ENCODE measurements around the gene GNMT. TPM values are rescaled to one million over a fixed set of nuclear protein-coding genes. Genes with fewer than 3 reads are reported as not detected.

The GNMT gene
- total and polyA plus RNA-seq, 10 of the 15 experiments (the other 5 are each of a cell fraction or from before 2014, with no cell fraction given) = 0.27 to 1.1 (median 0.39) TPM

GRCh38 chr6:43006251-43006650 is 45.7 kb downstream of the GNMT start:
- Histone ChIP-seq H3K27ac (ENCODE audit: control insufficient read depth, insufficient read depth) (no peak overlapping the region), H3K4me3 (no peak overlapping the region), H3K9me3 (replicated peaks; ENCODE audit: control insufficient read depth, insufficient read depth, low read length) (no peaks in the 10 kb centered on the region), H2AFZ (ENCODE audit: control insufficient read depth, low read depth, low read length) (no peak overlapping the region), H3K9ac (ENCODE audit: control insufficient read depth, insufficient read depth, low read length) (no peak overlapping the region), H3K79me2 (ENCODE audit: control insufficient read depth, insufficient read depth, low read length) (no peaks in the 10 kb centered on the region), H3K4me1 (ENCODE audit: control insufficient read depth, insufficient read depth, low read length) (no peaks in the 10 kb centered on the region), H3K4me2 (ENCODE audit: control insufficient read depth, insufficient read depth) (no peak overlapping the region), H3K27me3 (replicated peaks in 1 of 2; ENCODE audit: control insufficient read depth in 2 of 2, insufficient read depth in 2 of 2, low read length in 1 of 2) (no peaks in the 10 kb centered on the region), H4K20me1 (ENCODE audit: control insufficient read depth, insufficient read depth) (no peaks in the 10 kb centered on the region), H3K36me3 (ENCODE audit: control insufficient read depth in 2 of 2, insufficient read depth in 2 of 2, low read length in 1 of 2) (peaks cover 20% of the 10 kb centered on the region in 2 experiments)
- ChIA-PET RAD21 (ENCODE audit: unreplicated experiment) (interaction anchor here (1.9 kb wide), 1 partner anchor 41 kb away, joined by 4 read pairs; no protein-coding TSS in a partner anchor), CTCF (interaction anchor here (1.9 kb wide), 1 partner anchor 137 kb away, joined by 7 read pairs; no protein-coding TSS in a partner anchor), SMC1A (ENCODE audit: uncharacterized antibody, unreplicated experiment) (interaction anchor here (1.2 kb wide), 1 partner anchor 10 kb away, joined by 4 read pairs; no protein-coding TSS in a partner anchor), POLR2A (interaction anchor here (1.0 to 1.3 kb wide), 2 partner anchors 14 to 22 kb away, joined by 3 read pairs; partner anchors contain the start of gene PPP2R5D)
- FAIRE-seq = no peak
- 96% methylated on average over 11 of the region's 11 CpGs for WGBS (ENCODE audit: insufficient coverage, insufficient replicate concordance, low lambda C conversion rate, missing lambda C conversion rate)
- no TSS peak for BruUV-seq (replicated peaks)
- ATAC-seq = no peak
- no peak for DNase-seq (ENCODE audit: low read depth, low spot score)
- TF ChIP-seq, protein P1, sequence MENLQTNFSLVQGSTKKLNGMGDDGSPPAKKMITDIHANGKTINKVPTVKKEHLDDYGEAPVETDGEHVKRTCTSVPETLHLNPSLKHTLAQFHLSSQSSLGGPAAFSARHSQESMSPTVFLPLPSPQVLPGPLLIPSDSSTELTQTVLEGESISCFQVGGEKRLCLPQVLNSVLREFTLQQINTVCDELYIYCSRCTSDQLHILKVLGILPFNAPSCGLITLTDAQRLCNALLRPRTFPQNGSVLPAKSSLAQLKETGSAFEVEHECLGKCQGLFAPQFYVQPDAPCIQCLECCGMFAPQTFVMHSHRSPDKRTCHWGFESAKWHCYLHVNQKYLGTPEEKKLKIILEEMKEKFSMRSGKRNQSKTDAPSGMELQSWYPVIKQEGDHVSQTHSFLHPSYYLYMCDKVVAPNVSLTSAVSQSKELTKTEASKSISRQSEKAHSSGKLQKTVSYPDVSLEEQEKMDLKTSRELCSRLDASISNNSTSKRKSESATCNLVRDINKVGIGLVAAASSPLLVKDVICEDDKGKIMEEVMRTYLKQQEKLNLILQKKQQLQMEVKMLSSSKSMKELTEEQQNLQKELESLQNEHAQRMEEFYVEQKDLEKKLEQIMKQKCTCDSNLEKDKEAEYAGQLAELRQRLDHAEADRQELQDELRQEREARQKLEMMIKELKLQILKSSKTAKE (IDR thresholded peaks at IDR 0.05; ENCODE audit: low read depth, poor library complexity, severe bottlenecking) = no peak
- TF ChIP-seq, protein P2, sequence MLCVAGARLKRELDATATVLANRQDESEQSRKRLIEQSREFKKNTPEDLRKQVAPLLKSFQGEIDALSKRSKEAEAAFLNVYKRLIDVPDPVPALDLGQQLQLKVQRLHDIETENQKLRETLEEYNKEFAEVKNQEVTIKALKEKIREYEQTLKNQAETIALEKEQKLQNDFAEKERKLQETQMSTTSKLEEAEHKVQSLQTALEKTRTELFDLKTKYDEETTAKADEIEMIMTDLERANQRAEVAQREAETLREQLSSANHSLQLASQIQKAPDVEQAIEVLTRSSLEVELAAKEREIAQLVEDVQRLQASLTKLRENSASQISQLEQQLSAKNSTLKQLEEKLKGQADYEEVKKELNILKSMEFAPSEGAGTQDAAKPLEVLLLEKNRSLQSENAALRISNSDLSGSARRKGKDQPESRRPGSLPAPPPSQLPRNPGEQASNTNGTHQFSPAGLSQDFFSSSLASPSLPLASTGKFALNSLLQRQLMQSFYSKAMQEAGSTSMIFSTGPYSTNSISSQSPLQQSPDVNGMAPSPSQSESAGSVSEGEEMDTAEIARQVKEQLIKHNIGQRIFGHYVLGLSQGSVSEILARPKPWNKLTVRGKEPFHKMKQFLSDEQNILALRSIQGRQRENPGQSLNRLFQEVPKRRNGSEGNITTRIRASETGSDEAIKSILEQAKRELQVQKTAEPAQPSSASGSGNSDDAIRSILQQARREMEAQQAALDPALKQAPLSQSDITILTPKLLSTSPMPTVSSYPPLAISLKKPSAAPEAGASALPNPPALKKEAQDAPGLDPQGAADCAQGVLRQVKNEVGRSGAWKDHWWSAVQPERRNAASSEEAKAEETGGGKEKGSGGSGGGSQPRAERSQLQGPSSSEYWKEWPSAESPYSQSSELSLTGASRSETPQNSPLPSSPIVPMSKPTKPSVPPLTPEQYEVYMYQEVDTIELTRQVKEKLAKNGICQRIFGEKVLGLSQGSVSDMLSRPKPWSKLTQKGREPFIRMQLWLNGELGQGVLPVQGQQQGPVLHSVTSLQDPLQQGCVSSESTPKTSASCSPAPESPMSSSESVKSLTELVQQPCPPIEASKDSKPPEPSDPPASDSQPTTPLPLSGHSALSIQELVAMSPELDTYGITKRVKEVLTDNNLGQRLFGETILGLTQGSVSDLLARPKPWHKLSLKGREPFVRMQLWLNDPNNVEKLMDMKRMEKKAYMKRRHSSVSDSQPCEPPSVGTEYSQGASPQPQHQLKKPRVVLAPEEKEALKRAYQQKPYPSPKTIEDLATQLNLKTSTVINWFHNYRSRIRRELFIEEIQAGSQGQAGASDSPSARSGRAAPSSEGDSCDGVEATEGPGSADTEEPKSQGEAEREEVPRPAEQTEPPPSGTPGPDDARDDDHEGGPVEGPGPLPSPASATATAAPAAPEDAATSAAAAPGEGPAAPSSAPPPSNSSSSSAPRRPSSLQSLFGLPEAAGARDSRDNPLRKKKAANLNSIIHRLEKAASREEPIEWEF (IDR thresholded peaks at IDR 0.05; ENCODE audit: insufficient replicate concordance, low read depth, low read length) = no peak
- no peak for TF ChIP-seq ASH2L (IDR thresholded peaks at IDR 0.05; ENCODE audit: borderline replicate concordance, low read depth)
- TF ChIP-seq, protein P3, sequence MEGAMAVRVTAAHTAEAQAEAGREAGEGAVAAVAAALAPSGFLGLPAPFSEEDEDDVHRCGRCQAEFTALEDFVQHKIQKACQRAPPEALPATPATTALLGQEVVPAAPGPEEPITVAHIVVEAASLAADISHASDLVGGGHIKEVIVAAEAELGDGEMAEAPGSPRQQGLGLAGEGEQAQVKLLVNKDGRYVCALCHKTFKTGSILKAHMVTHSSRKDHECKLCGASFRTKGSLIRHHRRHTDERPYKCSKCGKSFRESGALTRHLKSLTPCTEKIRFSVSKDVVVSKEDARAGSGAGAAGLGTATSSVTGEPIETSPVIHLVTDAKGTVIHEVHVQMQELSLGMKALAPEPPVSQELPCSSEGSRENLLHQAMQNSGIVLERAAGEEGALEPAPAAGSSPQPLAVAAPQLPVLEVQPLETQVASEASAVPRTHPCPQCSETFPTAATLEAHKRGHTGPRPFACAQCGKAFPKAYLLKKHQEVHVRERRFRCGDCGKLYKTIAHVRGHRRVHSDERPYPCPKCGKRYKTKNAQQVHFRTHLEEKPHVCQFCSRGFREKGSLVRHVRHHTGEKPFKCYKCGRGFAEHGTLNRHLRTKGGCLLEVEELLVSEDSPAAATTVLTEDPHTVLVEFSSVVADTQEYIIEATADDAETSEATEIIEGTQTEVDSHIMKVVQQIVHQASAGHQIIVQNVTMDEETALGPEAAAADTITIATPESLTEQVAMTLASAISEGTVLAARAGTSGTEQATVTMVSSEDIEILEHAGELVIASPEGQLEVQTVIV (IDR thresholded peaks at IDR 0.05; ENCODE audit: borderline replicate concordance, partially characterized antibody) = no peak
- no peak for TF ChIP-seq MYC (IDR thresholded peaks at IDR 0.05; ENCODE audit: insufficient read depth, insufficient read length, insufficient replicate concordance, low read length, severe bottlenecking)
- intact Hi-C loops (cut with micrococcal nuclease; ENCODE audit: unreplicated experiment) = loop anchor here (5.0 kb wide), 1 partner anchor 104 kb away; no protein-coding TSS in a partner anchor
- in situ Hi-C loops (cut with MboI) = no loop called here
